HL-60 (cell line): ENCODE measurements around the gene MYH11.

Experiments
- DNase-seq, 2 experiments: peaks; one replicate each; pipeline ENCODE4 v3.0.0-alpha.2; 2010 to 2020; ENCODE audit warnings: low read depth in 1 of 2, low spot score in 1 of 2
- H3K27ac ChIP-seq: fragments of 250-450 bp; sonication (Bioruptor Pico); replicated peaks from 2 replicates; pipeline ENCODE4 v1.5.1; 2020; ENCODE audit warnings: mild to moderate bottlenecking, moderate library complexity
- H3K27me3 ChIP-seq: fragments of 250-450 bp; sonication (Bioruptor Pico); 2 replicates; pipeline ENCODE4 v1.5.1; 2021; ENCODE audit warnings: mild to moderate bottlenecking, moderate library complexity; ENCODE audit not compliant: insufficient read depth, poor library complexity, severe bottlenecking
- H3K4me3 ChIP-seq: replicated peaks from 2 replicates; pipeline ENCODE4 v1.5.1; 2011; ENCODE audit warnings: mild to moderate bottlenecking, control low read depth, low read length; ENCODE audit not compliant: insufficient read depth
- GABPA ChIP-seq: IDR thresholded peaks from 2 replicates; pipeline ENCODE4 v1.6.1; 2012; ENCODE audit warnings: low read depth
- POLR2AphosphoS5 ChIP-seq: IDR thresholded peaks from 2 replicates; pipeline ENCODE4 v1.6.1; 2012; ENCODE audit warnings: low read depth
- REST ChIP-seq: IDR thresholded peaks from 2 replicates; pipeline ENCODE4 v1.6.1; 2012; ENCODE audit warnings: low read depth; ENCODE audit not compliant: insufficient replicate concordance
- SPI1 ChIP-seq: IDR thresholded peaks from 2 replicates; pipeline ENCODE4 v1.6.1; 2012; ENCODE audit warnings: low read depth, mild to moderate bottlenecking, borderline replicate concordance
- TF ChIP-seq, protein P1 (sequence below): IDR thresholded peaks from one replicate; pipeline ENCODE4 v1.5.1; 2011; ENCODE audit warnings: low read length, control low read depth, inconsistent platforms; ENCODE audit not compliant: insufficient read depth

The MYH11 gene

DNA sequence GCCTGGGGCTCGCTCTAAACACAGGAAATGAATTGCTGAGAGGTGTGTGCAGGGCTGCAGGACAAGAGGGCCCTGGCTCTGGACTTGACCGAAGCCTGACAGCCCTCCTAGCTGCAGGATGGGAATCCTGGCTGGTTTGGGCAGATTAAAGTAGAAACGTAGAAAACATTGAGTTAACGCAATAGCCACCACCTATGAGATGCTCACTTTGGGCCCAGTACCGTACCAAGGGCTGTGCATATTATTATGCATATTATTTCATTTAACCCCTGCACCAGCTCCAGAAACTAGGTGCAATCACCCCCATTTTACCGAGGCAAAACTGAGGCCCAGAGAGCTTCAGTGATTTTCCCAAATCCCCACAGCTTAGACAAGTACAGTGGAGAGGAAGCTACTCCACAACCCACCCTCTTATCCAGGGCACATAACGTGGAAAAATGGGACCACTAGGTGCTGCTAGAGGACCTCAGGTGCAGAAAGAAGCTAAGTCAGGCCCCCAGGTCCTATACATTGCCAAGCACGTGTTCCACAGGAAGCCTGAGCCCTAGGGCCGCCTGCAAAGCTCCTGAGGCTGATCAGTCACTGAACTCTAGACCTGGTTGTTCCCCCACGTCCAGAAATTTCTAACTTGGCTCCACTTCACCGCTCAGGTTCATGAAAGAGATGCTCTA, 79.2 kb downstream of the MYH11 start:
- Histone ChIP-seq H3K27ac (no peak overlapping the region), H3K27me3 (no peaks in the 10 kb centered on the region), H3K4me3 (no peak overlapping the region)
- DNase-seq: peak; percentile 15 to 38
- TF ChIP-seq, protein P1, sequence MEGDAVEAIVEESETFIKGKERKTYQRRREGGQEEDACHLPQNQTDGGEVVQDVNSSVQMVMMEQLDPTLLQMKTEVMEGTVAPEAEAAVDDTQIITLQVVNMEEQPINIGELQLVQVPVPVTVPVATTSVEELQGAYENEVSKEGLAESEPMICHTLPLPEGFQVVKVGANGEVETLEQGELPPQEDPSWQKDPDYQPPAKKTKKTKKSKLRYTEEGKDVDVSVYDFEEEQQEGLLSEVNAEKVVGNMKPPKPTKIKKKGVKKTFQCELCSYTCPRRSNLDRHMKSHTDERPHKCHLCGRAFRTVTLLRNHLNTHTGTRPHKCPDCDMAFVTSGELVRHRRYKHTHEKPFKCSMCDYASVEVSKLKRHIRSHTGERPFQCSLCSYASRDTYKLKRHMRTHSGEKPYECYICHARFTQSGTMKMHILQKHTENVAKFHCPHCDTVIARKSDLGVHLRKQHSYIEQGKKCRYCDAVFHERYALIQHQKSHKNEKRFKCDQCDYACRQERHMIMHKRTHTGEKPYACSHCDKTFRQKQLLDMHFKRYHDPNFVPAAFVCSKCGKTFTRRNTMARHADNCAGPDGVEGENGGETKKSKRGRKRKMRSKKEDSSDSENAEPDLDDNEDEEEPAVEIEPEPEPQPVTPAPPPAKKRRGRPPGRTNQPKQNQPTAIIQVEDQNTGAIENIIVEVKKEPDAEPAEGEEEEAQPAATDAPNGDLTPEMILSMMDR: no peak
- TF ChIP-seq REST (no peak), GABPA (no peak), POLR2AphosphoS5 (no peak)

- H3K27ac ChIP-seq: no peak overlapping the region
- no peak for DNase-seq
- no peaks in the 10 kb centered on the region for H3K27me3 ChIP-seq
Observed at GRCh38 chr16:15776572-15776971, 80.3 kb downstream of the MYH11 start.

DNA sequence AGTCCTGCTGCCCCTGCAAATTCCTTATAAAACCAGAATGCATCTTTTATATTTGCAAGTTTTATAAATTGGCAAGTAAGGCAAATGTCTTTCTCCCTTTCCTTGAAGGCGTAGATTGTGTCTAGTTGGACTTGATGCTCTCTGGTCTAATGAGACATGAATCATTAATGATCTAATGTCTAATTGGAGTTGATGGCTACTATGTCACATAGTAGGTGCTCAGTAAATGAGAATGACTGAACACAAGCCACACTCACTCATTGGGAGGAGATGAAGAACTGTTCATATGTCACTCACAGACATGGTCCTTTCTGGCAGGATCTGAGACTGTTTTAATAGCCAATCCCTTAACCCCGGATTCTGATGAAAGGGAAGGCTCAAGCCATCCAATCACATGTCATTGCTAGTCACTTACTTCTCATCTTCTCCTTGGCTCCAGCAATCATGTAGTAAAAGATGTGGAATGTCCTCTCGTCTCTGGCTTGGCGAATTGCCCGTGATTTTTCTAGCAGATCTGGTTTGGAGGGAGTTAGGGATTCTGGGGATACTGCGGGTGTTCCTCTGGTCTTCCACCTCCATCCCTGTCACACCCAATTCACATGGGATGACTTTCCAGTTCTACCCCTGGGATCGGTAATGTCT, 81.0 kb downstream of the MYH11 start:
- DNase-seq: no peak
- Histone ChIP-seq H3K27me3 (no peaks in the 10 kb centered on the region), H3K27ac (no peak overlapping the region), H3K4me3 (no peak overlapping the region)
- no peak for TF ChIP-seq GABPA
- TF ChIP-seq, protein P1: no peak
- TF ChIP-seq POLR2AphosphoS5: no peak
- no peak for TF ChIP-seq REST
- no peak for TF ChIP-seq SPI1

More at GRCh38 chr16:15776572-15776971, 80.3 kb downstream of the MYH11 start:
- no peak overlapping the region for H3K4me3 ChIP-seq
- no peak for TF ChIP-seq SPI1
- no peak for TF ChIP-seq REST
- TF ChIP-seq, protein P1: no peak
- TF ChIP-seq GABPA: no peak
- TF ChIP-seq POLR2AphosphoS5: no peak
